ENCODE results near the gene KIFC1.
"Not testable (repeated sequence)": the region's sequence is repeated elsewhere in the genome, so short reads cannot be mapped to it uniquely, and the experiment has no call there.

Gene KIFC1, protein sequence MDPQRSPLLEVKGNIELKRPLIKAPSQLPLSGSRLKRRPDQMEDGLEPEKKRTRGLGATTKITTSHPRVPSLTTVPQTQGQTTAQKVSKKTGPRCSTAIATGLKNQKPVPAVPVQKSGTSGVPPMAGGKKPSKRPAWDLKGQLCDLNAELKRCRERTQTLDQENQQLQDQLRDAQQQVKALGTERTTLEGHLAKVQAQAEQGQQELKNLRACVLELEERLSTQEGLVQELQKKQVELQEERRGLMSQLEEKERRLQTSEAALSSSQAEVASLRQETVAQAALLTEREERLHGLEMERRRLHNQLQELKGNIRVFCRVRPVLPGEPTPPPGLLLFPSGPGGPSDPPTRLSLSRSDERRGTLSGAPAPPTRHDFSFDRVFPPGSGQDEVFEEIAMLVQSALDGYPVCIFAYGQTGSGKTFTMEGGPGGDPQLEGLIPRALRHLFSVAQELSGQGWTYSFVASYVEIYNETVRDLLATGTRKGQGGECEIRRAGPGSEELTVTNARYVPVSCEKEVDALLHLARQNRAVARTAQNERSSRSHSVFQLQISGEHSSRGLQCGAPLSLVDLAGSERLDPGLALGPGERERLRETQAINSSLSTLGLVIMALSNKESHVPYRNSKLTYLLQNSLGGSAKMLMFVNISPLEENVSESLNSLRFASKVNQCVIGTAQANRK

DNA sequence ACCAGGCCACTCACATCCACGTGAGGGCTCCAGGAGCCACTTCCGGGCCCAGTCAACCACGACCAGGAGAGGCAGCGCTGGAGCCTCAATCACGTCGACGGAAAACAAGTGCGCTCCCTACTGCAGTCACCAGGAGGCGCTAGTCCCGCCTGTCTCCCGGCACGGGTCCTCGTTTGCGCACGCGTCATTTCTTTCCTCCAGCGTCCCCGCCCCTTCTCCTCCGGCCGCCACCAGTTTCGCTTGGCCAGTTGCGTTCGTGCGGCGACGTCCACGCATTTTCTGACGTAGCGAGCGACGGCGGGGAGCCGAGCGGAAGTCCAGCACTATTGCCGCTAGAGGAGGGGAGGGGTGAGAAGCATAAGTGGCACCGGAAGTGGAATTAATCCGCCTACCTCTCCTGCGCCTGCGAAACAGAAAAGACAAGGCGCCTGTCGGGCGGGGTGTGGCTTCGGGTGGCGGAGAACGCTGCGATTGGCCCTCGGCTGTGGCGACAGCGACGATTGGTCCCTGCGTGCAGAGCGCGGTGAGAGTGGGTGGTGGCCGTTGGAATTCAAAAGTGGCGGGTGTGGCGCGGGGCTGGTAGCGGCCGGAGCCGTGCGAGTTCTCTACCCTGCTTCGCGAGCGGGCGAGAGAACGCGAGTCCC, at the start of gene KIFC1:
Gene KIFC1 (plus strand): TSS at position 546 of the 644 bp plus-strand sequence. CDS start 163 bp downstream, outside the sequence.
- DNase-seq, result peak; percentile 97

DNA sequence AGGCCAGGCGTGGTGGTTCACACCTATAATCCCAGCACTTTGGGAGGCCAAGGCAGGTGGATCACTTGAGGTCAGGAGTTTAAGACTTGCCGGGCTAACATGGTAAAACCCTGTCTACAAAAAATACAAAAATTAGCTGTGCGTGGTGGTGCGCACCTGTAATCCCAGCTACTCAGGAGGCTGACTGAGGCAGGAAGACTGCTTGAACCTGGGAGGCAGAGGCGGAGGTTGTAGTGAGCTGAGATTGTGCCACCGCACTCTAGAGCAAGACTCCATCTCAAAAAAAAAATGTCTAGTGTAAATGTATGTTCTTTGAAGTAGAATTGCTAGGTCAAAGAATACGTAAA, 48.0 kb upstream of the KIFC1 start:
- not testable (repeated sequence) for DNase-seq

DNA sequence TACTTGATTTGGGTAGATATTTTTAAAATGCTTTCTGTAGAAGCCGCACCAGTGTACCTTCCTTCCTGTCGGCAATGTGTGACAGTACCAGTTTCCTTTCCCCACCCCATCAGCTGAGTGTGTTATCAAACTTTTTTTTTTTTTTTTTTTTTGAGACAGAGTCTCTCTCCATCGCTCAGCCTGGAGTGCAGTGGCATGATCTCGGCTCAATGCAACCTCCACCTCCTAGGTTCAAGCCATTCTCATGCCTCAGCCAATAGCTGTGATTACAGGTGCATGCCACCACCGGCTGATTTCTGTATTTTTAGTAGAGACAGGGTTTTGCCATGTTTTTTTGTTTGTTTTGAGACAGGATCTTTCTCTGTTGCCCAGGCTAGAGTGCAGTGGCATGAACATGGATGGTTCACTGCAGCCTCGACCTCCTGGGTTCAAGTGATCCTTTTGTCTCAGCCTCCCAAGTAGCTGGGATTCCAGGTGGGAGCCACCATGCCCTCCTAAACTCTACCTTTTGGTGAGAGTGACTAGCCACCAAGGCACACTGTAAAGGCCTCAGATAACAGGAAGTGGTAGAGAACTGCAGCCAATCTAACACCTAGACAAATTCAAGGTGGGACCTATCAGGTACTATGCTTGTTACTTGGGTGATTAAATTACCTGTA, 47.5 kb upstream of the KIFC1 start:
- no peak for DNase-seq

DNA sequence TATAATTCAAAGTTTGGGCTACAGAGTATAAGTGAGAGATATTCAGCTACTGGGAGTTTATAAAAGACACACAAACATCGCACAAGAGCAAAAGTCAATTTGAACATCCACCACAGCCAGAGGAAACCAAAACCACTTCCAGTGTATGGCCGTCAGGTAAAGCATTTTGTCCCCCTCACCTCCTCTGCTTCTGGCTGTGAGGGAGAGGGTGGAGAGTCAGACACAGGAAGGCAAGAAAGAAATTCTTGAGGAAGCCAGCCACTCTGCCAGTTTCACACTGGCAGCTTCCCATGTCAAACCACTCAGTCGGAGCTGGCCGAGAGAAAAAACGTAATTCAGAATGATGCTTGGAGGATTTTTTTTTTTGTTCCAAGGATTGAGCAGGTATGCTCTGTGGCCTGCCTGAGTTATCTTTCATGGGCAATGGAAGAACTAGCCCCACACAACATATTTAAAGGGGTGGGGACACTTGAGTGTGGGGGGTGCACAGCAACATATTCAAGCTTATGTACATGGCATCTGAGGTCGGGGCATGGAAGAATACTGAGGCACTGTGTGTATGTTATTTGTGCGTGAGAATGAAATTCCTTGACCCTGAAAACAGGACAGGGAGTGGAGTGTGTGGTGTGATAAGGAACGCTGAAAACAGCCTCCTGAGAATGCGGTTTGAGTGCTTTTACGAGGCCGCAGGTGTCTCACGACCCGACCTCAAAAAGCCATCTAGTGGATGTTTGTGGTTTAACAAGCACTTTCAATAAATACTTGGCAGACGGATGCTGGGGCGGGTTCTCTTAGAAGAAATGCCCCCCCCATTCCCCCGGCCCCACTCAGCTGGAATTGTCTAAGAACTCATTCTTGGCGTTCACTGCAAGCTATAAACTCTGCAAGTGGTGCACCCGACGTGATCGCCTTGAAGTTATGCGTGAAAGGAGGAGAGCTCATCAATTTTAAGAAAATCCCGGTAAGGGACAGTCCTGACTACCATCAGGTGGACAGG, 46.6 kb upstream of the KIFC1 start:
- DNase-seq, result peak; percentile 22

DNA sequence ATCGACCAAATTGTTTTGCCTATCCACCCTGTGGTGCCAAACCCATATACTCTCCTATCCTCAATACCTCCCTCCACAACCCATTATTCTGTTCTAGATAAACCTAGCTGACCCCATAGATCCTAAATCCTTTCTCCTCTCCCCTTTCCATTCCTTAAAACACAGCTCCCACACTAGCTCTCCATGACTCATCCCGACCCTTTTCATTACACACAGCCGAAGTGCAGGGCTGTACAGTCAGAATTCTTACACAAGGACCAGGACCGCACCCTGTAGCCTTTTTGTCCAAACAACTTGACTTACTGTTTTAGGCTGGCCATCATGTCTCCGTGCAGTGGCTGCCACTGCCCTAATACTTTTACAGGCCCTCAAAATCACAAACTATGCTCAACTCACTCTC, 44.7 kb upstream of the KIFC1 start:
- not testable (repeated sequence) for DNase-seq

DNA sequence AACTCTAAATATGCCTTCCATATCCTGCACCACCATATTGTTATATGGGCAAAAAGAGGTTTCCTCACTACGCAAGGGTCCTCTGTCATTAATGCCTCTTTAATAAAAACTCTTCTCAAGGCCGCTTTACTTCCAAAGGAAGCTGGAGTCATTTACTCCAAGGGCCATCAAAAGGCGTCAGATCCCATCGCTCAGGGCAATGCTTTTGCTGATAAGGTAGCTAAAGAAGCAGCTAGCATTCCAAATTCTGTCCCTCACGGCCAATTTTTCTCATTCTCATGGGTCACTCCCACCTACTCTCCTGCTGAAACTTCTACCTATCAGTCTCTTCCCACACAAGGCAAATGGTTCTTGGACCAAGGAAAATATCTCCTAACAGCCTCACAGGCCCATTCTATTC, 43.8 kb upstream of the KIFC1 start:
- DNase-seq, result no peak

DNA sequence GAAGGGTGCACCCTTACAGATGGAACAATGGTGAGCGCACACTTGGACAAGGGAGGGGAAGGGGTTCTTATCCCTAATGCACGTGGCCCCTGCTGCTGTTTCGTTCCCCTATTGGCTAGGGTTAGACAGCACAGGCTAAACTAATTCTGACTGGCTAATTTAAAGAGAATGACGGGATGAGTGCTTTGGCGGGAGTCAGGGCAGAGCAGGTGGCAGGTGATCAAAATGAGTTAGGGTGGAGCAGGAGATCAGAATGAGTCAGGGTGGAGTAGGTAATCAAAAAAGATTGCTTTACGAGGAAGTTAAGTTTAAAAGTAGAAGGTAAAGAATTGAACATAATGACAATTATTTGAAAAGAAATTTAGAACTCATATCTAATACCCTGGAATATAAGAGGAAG, 35.8 kb upstream of the KIFC1 start:
- not testable (repeated sequence) for DNase-seq

DNA sequence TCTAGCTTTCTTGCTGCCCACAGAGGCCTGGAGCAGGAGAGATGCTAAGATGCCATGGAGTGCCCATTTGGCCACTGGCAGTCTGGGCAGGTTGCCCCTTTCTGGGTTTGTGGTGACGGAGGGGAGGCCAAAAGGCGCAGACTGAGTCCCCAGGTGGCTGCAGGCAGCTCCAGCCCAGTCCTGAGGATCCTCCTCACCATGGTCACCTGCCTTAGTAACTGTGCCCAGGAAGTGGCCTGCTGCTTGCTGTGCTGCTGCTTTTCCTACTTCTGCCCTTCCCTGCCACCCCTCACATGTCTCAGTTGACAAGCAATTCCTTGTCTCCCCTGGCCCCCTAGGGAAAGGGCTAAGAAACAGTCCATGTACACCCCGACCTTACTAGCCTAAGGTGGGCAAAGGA, 35.3 kb upstream of the KIFC1 start:
- DNase-seq, result no peak

DNA sequence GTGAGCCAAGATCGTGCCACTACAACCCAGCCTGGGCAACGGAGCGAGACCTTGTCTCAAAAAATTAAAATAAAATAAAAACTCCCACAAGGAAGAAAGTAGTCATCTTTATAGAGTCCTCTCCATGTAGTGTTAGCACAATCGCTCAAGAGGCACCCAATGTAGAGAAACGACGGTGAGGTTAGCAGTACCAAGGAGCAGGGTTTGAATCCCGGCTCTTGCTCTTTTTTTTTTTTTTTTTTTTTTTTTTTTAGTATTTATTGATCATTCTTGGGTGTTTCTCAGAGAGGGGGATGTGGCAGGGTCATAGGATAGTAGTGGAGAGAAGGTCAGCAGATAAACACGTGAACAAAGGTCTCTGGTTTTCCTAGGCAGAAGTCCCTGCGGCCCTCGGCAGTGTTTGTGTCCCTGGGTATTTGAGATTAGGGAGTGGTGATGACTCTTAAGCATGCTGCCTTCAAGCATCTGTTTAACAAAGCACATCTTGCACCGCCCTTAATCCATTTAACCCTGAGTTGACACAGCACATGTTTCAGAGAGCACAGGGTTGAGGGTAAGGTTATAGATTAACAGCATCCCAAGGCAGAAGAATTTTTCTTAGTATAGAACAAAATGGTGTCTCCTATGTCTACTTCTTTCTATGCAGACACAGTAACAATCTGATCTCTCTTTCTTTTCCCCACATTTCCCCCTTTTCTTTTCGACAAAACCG, 34.3 kb upstream of the KIFC1 start:
- DNase-seq, result not testable (repeated sequence)

DNA sequence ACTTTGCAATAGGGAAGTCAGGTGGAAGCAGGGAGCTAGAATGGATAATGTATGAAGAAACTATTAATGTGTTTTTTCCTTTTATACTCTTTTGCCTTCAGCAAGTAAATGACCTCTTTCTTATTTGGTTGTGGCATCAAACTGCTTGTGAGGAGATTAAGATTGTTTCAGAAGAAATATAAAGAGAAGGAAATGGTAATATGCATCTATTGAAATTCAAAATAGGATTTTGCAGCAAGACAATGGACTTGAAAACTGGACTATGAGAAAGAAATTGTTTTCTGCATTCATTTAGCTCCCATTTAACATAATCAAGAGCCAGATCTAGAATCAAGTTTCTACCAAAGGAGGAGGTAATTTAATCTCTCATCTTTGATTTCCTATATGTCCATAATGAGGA, 32.3 kb upstream of the KIFC1 start:
- DNase-seq, result no peak

DNA sequence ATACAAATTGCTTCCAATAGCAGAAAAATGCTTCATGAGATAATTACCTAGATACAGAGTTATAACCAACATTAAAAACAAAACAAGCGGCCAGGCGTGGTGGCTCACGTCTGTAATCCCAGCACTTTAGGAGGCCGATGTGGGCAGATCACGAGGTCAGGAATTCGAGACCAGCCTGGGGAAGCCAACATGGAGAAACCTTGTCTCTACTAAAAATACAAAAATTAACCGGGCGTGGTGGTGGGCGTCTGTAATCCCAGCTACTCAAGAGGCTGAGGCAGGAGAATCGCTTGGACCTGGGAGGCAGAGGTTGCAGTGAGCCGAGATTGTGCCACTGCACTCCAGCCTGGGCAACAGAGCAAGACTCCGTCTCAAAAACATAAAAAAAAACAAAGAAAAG, 28.1 kb upstream of the KIFC1 start:
- not testable (repeated sequence) for DNase-seq

DNA sequence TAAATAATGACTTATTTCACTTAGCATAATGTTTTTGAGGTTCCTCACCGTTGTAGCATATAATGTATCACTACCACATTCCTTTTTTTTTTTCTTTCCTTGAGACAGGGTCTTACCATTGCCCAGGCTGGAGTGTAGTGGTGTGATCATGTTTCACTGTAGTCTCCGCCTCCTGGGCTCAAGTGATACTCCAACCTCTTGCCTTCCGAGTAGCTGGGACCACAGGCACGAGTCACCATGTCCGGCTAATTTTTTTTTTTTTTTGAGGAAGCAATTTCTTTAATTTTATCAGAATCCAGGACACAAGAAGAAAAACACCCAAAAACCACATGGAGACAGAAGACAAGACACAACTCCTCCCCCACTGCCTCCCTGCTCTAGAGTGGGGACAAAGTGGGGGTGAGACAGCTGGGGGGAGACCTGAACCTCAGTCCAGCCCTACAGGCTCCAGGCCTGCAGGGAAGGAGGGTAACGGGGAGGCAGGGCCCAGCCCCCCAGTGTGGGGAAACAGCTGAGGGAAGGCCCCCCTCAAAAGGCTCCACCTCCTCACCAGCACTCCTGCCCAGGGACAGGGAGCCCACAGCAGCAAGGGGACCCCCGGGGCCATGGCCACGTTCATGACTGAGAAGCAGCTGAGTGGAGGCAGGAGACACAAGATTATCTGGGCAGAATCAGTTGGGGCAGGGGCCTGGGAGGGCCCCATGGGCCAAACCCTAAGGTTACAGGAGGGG, 27.0 kb upstream of the KIFC1 start:
- DNase-seq, result peak; percentile 36

DNA sequence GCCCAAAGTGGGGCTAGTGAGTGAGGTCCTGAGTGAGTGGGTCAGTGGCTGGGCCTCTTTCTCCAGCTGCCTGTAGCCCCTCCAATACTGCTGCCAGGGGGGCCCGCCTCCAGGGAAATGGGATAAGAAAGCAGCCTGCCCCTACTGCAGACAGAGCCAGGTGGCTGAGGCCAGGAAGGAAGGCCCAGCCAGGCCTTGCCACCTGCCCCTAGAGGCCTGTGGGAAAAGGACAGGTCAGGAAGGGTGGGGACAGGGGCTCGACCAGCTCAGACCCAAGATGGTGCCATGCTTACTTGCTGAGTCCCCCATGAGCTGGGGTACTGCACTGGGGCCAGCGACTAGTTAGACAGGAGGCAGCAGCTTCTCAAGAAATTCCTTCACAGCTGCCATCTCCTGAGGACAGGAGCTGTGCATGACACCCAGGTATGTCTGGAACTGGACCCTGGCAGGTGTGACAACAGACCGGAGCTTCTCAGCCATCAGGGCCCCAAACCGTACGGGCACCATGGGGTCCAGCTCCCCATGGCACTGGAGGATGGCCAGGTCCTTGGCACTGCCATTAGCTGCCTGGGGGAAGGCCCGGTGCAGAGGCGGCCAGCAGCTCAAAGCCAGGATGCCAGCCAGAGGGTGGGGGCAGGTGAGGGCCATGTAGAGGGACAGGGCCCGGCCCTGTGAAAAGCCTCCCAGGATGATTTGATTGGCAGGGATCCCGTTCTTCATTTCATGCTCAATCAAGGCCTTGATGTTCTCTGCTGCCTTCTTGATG, 26.2 kb upstream of the KIFC1 start:
- not testable (repeated sequence) for DNase-seq

DNA sequence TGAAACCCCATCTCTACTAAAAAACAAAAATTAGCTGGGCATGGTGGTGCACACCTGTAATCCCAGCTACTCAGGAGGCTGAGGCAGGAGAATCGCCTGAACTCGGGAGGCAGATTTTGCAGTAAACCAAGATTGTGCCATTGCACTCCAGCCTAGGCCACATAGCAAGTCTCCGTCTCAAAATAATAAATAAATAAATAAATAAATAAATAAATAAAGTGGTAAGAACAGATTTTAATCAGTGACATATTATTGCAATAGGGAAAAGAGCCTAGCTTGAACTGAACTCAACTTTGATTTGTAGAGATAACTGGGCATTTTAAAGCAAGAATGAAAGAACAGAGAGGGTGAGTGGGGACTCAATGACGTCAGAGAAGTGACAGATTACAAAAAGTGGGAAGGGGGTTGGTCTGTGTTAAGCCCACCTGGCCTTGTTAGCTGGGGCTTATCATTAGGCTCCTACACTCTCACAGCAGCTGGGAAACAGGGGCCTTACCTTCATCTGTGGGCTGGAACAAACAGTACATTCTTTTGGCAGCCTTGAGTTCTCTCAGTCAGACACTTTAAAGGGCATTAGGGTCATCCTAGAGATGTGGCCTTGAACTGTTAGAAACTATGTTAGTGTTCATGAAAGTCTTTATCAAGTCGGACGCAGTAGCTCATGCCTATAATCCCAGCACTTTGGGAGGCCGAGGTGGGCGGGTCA, 24.5 kb upstream of the KIFC1 start:
- DNase-seq, result no peak

DNA sequence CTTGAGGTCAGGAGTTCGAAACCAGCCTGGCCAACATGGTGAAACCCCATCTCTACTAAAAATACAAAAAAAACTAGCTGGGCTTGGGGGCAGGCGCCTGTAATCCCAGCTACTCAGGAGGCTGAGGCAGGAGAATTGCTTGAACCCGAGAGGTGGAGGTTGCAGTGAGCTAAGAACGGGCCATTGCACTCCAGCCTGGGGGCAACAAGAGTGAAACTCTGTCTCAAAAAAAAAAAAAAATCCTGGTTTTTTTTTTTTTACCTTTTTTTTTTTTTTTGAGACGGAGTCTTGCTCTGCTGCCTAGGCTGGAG, 24.0 kb upstream of the KIFC1 start:
- DNase-seq, result not testable (repeated sequence)

DNA sequence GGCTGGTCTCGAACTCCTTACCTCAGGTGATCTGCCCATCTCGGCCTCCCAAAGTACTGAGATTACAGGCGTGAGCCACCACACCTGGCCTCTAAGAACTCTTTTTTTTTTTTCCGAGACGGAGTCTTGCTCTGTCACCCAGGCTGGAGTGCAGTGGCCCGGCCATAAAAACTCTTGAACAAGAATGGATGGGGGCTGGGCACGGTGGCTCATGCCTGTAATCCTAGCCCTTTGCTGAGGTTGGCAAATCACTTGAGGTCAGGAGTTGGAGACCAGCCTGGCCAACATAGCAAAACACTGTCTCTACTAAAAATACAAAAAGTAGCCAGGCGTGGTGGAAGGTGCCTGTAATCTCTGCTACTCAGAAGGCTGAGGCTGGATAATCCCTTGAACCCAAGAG, 19.7 kb upstream of the KIFC1 start:
- not testable (repeated sequence) for DNase-seq

DNA sequence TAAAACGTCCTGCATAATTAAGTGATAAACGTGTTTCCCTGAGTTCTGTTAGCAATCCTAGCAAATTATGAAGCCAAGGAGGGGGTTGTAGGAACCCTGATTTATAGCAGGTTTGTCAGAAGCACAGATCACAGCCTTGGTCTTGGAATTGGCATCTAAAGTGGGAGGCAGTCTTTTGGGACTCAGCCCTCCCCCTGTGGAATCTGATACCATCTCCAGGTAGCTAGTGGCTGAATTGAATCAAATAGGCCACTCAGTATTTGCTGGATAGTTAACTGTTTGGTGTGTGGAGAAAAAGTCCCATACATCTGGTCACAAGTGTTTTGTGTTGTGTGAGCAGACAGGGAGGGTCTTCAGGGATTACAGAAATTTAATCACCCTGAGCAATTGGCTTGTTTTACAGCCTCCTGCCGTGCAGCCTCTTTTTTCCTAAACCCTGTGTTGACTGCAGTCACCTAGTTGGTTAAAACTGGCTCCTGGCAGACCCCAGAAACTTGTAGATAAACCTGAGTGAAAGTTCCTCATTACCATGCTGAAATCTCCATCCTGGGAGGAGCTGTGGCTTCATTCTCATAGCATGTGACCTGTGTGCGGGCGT, 19.0 kb upstream of the KIFC1 start:
- DNase-seq, result no peak

DNA sequence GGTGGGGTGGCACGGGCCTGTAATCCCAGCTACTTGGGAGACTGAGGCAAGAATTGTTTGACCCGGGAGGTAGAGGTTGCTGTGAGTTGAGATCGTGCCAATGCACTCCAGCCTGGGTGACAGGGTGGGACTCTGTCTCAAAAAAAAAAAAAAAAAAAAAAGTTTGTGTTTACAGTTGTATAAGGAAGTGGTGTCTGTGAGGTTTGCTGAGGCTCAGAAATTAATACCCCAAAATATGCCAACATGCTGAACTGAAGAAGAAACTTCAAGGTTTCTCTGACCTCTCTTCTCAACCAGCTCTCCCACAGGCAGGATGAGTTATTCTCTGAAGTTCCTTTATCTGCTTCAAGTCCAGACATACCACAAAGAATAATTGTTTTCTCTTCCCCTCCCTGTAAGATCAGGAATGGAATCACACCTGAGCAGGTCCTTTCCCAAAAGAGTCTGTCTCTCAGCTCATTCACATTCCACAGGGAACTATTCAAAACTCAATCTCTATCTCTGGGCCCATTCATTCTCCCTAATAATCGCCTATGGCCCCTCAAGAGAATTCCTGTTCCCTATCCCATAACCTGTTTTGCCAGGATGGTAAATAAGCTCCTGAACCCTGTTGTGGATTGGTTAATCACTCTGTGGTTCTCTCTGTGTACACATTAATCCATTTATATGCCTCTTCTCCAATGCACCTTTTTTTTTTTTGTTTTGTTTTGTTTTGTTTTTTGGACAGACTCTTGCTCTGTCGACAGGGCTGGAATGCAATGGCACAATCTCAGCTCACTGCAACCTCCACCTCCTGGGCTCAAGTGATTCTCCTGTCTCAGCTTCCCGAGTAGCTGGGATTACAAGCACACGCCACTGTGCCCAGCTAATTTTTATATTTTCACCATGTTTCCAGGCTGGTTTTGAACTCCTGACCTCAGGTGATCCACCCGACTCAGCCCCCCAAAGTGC, 17.4 kb upstream of the KIFC1 start:
- no peak for DNase-seq
